IMR-90 (cell line): ENCODE results near the gene CALHM1. TPM values are rescaled to one million over a fixed set of nuclear protein-coding genes. Genes with fewer than 3 reads are reported as not detected.
"Not testable (repeated sequence)": the region's sequence is repeated elsewhere in the genome, so short reads cannot be mapped to it uniquely, and the experiment has no call there.

ENCODE experiments used
- ATAC-seq: fragments of 200-7000 bp; cut with Tn5 transposase; 2 replicates; pipeline ENCODE4 v1.9.1; 2020; ENCODE audit warnings: low read depth, mild to moderate bottlenecking, moderate library complexity
- BruUV-seq: library from RNA; stranded (reverse); fragments of 400-500 nt; replicated peaks from 2 replicates; lab custom pipeline; 2021; lab: Mats Ljungman, UMichigan
- CTCF ChIA-PET: fragments of 300-600 bp; formaldehyde crosslinking; extraction: SDS; loops from one replicate; lab custom pipeline; 2021; ENCODE audit warnings: antibody characterized with exemption; lab: Yijun Ruan, JAX
- POLR2A ChIA-PET: fragments of 300-600 bp; sonication (Branson Sonifier 250); formaldehyde crosslinking; loops from one replicate; lab custom pipeline; 2022; ENCODE audit warnings: antibody characterized with exemption; ENCODE audit not compliant: unreplicated experiment; lab: Charles Lee
- DNase-seq: peaks from one replicate; pipeline ENCODE4 v3.0.0; 2013
- H2AFZ ChIP-seq: replicated peaks from 2 replicates; pipeline ENCODE3; 2013; ENCODE audit warnings: low read length, mild to moderate bottlenecking; ENCODE audit not compliant: poor library complexity
- H2AK5ac ChIP-seq: 2 replicates; pipeline ENCODE4 v1.6.1; 2013; ENCODE audit warnings: low read depth, low read length, inconsistent platforms
- H2AK9ac ChIP-seq: replicated peaks from 2 replicates; pipeline ENCODE3; 2013; ENCODE audit warnings: mild to moderate bottlenecking, low read depth, low read length, moderate library complexity; ENCODE audit not compliant: poor library complexity
- H2BK120ac ChIP-seq: 2 replicates; pipeline ENCODE4 v1.6.1; 2013; ENCODE audit warnings: low read depth, low read length, inconsistent platforms
- H2BK15ac ChIP-seq: 3 replicates; pipeline ENCODE4 v1.6.1; 2013; ENCODE audit warnings: low read depth, low read length, inconsistent platforms
- H2BK20ac ChIP-seq: 2 replicates; pipeline ENCODE4 v1.6.1; 2013; ENCODE audit warnings: low read depth, mild to moderate bottlenecking, inconsistent platforms, low read length, moderate library complexity
- H2BK5ac ChIP-seq: 2 replicates; pipeline ENCODE4 v1.6.1; 2013; ENCODE audit warnings: mild to moderate bottlenecking, low read depth, low read length, inconsistent platforms; ENCODE audit not compliant: poor library complexity, severe bottlenecking
- H3K14ac ChIP-seq: replicated peaks from 2 replicates; pipeline ENCODE4 v1.6.1; 2013; ENCODE audit warnings: low read depth, low read length, inconsistent platforms
- H3K18ac ChIP-seq: 2 replicates; pipeline ENCODE4 v1.6.1; 2013; ENCODE audit warnings: low read depth, low read length, control low read depth
- H3K23ac ChIP-seq: 2 replicates; pipeline ENCODE4 v1.6.1; 2013; ENCODE audit warnings: low read depth, low read length, inconsistent platforms
- H3K27ac ChIP-seq: 2 replicates; pipeline ENCODE4 v1.5.1; 2013; ENCODE audit warnings: mild to moderate bottlenecking, control low read depth, low read length; ENCODE audit not compliant: insufficient read depth
- H3K27me3 ChIP-seq: 2 replicates; pipeline ENCODE4 v1.6.1; 2013; ENCODE audit warnings: low read length; ENCODE audit not compliant: control insufficient read depth, insufficient read depth
- H3K36me3 ChIP-seq: 2 replicates; pipeline ENCODE4 v1.6.1; 2013; ENCODE audit warnings: low read length, mixed read lengths; ENCODE audit not compliant: control insufficient read depth, insufficient read depth
- H3K4ac ChIP-seq: 2 replicates; pipeline ENCODE4 v1.6.1; 2013; ENCODE audit warnings: low read depth, low read length, inconsistent platforms
- H3K4me1 ChIP-seq: 2 replicates; pipeline ENCODE4 v1.6.1; 2013; ENCODE audit warnings: low read length, mixed read lengths; ENCODE audit not compliant: control insufficient read depth, insufficient read depth
- H3K4me2 ChIP-seq: 2 replicates; pipeline ENCODE4 v1.6.1; 2013; ENCODE audit warnings: low read depth, mild to moderate bottlenecking, control low read depth, low read length, moderate library complexity
- H3K4me3 ChIP-seq: 2 replicates; pipeline ENCODE4 v1.5.1; 2013; ENCODE audit warnings: low read depth, mild to moderate bottlenecking, control low read depth, low read length, moderate library complexity; ENCODE audit not compliant: insufficient read depth
- H3K56ac ChIP-seq: 2 replicates; pipeline ENCODE4 v1.6.1; 2013; ENCODE audit warnings: low read length, inconsistent platforms; ENCODE audit not compliant: insufficient read depth; ENCODE audit errors: extremely low read depth
- H3K79me1 ChIP-seq, 2 experiments: 2 replicates each; pipeline ENCODE4 v1.6.1; 2013; ENCODE audit warnings: low read length in 2 of 2, inconsistent platforms in 1 of 2, low read depth in 1 of 2
- H3K9ac ChIP-seq: 2 replicates; pipeline ENCODE4 v1.6.1; 2013; ENCODE audit warnings: low read depth, low read length, control low read depth
- H3K9me1 ChIP-seq: 2 replicates; pipeline ENCODE4 v1.6.1; 2013; ENCODE audit warnings: low read length, inconsistent platforms; ENCODE audit not compliant: insufficient read depth
- H3K9me3 ChIP-seq: 2 replicates; pipeline ENCODE4 v1.6.1; 2013; ENCODE audit warnings: low read length; ENCODE audit not compliant: control insufficient read depth, insufficient read depth
- H4K20me1 ChIP-seq: 2 replicates; pipeline ENCODE4 v1.6.1; 2013; ENCODE audit warnings: low read length, inconsistent platforms; ENCODE audit not compliant: insufficient read depth
- H4K5ac ChIP-seq: 2 replicates; pipeline ENCODE4 v1.6.1; 2013; ENCODE audit warnings: mild to moderate bottlenecking, low read depth, low read length, control low read depth
- H4K8ac ChIP-seq, 2 experiments: 2 replicates each; pipeline ENCODE4 v1.6.1; 2013; ENCODE audit warnings: low read depth in 2 of 2, low read length in 2 of 2, control low read depth in 1 of 2, inconsistent platforms in 1 of 2
- H4K91ac ChIP-seq: 2 replicates; pipeline ENCODE4 v1.6.1; 2013; ENCODE audit warnings: low read depth, low read length, inconsistent platforms; ENCODE audit not compliant: insufficient read depth
- FOS ChIP-seq: fragments of 150-350 bp; IDR thresholded peaks from 2 replicates; pipeline ENCODE4 v1.6.1; 2016; ENCODE audit warnings: low read depth, low read length
- MXI1 ChIP-seq: IDR thresholded peaks from 2 replicates; pipeline ENCODE4 v1.6.1; 2012; ENCODE audit warnings: low read depth, mild to moderate bottlenecking, low read length, moderate library complexity, borderline replicate concordance
- NFE2L2 ChIP-seq: fragments of 150-350 bp; IDR thresholded peaks from 2 replicates; pipeline ENCODE4 v1.6.1; 2016; ENCODE audit warnings: low read depth, mild to moderate bottlenecking, low read length
- RAD21 ChIP-seq: IDR thresholded peaks from 2 replicates; pipeline ENCODE4 v1.6.1; 2012; ENCODE audit warnings: low read length, improper control_type of control experiment
- RFX5 ChIP-seq: IDR thresholded peaks from 2 replicates; pipeline ENCODE4 v1.8.0; 2012; ENCODE audit warnings: low read depth, mild to moderate bottlenecking, low read length, moderate library complexity
- SMC3 ChIP-seq: fragments of 150-350 bp; IDR thresholded peaks from 2 replicates; pipeline ENCODE4 v1.6.1; 2016; ENCODE audit warnings: low read depth, mild to moderate bottlenecking, antibody characterized with exemption, low read length, moderate library complexity
- WGBS, 2 experiments: methylation state at CpG; one replicate each; pipeline versions ENCODE4 v1.1.5 to v1.1.7; 2013; ENCODE audit warnings: missing lambda C conversion rate in 2 of 2; ENCODE audit not compliant: insufficient read length in 1 of 2; ENCODE audit errors: extremely low coverage in 2 of 2; 5-methylcytosine and 5-hydroxymethylcytosine counted together
- dilution Hi-C: fragments of 300-500 bp; cut with HindIII; formaldehyde crosslinking; loops from one replicate; pipeline ENCODE4 v1.14.3; 2018; ENCODE audit warnings: low sequenced_read_pairs; ENCODE audit not compliant: unreplicated experiment
- in situ Hi-C: fragments of 300-500 bp; cut with MboI; formaldehyde crosslinking; loops from 3 replicates; pipeline ENCODE4 v1.14.3; 2019; ENCODE audit warnings: low sequenced_read_pairs, inconsistent platforms, mixed read lengths
- intact Hi-C: fragments of 100-400 bp; cut with micrococcal nuclease; formaldehyde crosslinking; loops from 2 replicates; pipeline ENCODE4 v1.10.0; 2022
- polyA plus RNA-seq, 3 experiments: library from polyadenylated mRNA; depleted of rRNA; stranded (reverse); fragments of >200 nt; gene quantifications; 2 replicates each; pipeline ENCODE4 v1.2.3, GENCODE V29; 2012; ENCODE audit warnings: low replicate concordance in 1 of 3
- total RNA-seq: library from RNA; depleted of rRNA; stranded (reverse); fragments of >200 nt; gene quantifications from 2 replicates; pipeline ENCODE4 v1.2.3, GENCODE V29; 2012

The CALHM1 gene
- total and polyA plus RNA-seq, 2 of the 4 experiments (the other 2 are of a cell fraction), result not detected

DNA sequence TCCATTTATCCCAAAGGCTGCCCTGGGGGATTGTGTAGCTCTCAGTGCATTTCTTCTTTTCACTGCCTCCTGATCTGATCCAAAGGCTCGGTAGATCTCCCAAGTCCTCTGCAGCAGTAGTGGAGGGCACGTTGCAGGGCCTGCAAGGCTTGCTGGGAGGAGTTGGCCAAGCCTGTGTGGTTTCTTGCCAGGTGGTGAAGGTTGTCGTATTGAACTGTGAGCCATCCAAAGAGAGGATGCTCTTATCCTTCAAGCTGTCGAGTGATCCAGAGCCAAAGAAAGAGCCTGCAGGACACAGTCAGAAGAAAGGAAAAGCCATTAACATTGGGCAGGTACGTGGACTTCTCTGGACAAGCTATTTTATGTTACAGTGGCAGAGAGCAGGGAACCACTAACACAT is 41.1 kb downstream of the CALHM1 start:
- H3K4me3 ChIP-seq, result no peak overlapping the region
- H4K5ac ChIP-seq, result no peak overlapping the region
- 0 out of 4 replicates have a peak, but pooled peaks cover 0 to 8% of the 10 kb centered on the region in 2 experiments for H3K79me1 ChIP-seq
- no peak overlapping the region for H3K9ac ChIP-seq
- no peak overlapping the region for H2AK9ac ChIP-seq
- ATAC-seq (no peak), DNase-seq (no peak)
- H3K9me3 ChIP-seq, result no peaks in the 10 kb centered on the region
- H3K9me1 ChIP-seq, result no peaks in the 10 kb centered on the region
- intact Hi-C loops, result loop anchor here (1.0 to 5.0 kb wide), 2 partner anchors 68 to 175 kb away; no protein-coding TSS in a partner anchor
- H3K18ac ChIP-seq, result no peak overlapping the region
- no peak overlapping the region for H2AFZ ChIP-seq
- dilution Hi-C loops, result no loop called here
- peaks cover 69% of the 10 kb centered on the region for H3K36me3 ChIP-seq
- BruUV-seq, result no TSS peak
- H4K91ac ChIP-seq, result no peak overlapping the region
- no peak overlapping the region for H4K8ac ChIP-seq
- no peak overlapping the region for H2BK5ac ChIP-seq
- H3K56ac ChIP-seq, result no peak overlapping the region
- no peak overlapping the region for H2BK120ac ChIP-seq
- no peaks in the 10 kb centered on the region for H3K27me3 ChIP-seq
- H4K20me1 ChIP-seq, result no peaks in the 10 kb centered on the region
- in situ Hi-C loops, result loop anchor here (5.0 kb wide), 1 partner anchor 70 kb away; no protein-coding TSS in a partner anchor
- H3K14ac ChIP-seq, result no peak overlapping the region
- TF ChIP-seq SMC3, result no peak
- no peak for TF ChIP-seq MXI1
- TF ChIP-seq RFX5, result no peak
- no peak for TF ChIP-seq FOS
- no peak for TF ChIP-seq RAD21
- TF ChIP-seq NFE2L2, result no peak
- H2AK5ac ChIP-seq, result no peak overlapping the region
- H3K4me1 ChIP-seq, result no peaks in the 10 kb centered on the region
- CTCF ChIA-PET, result no interaction called here
- no peak overlapping the region for H3K27ac ChIP-seq
- no peak overlapping the region for H3K4ac ChIP-seq
- no peak overlapping the region for H3K4me2 ChIP-seq
- H2BK20ac ChIP-seq, result no peak overlapping the region
- WGBS, 2 experiments, result no CpG with 5 or more reads among the region's 5 CpGs
- H2BK15ac ChIP-seq, result no peak overlapping the region
- H3K23ac ChIP-seq, result no peak overlapping the region
- POLR2A ChIA-PET, result no interaction called here

DNA sequence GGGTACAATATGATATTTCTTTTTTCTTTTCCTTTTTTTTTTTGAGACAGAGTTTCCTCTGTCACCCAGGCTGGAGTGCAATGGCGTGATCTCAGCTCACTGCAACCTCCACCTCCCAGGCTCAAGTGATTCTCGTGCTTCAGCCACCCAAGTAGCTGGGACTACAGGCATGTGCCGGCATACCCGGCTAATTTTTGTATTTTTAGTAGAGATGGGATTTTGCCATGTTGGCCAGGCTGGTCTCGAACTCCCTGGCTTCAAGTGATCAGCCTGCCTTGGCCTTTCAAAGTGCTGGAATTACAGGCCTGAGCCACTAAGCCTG is 41.6 kb downstream of the CALHM1 start:
- H3K9me1 ChIP-seq, H3K9me3 ChIP-seq, H2BK5ac ChIP-seq, H3K18ac ChIP-seq, dilution Hi-C loops, H3K4me2 ChIP-seq, H4K91ac ChIP-seq, H4K5ac ChIP-seq, CTCF ChIA-PET, H3K23ac ChIP-seq, H2BK20ac ChIP-seq, H3K14ac ChIP-seq, H3K27ac ChIP-seq, H3K9ac ChIP-seq, H2BK120ac ChIP-seq, H3K79me1 ChIP-seq, H3K27me3 ChIP-seq, H4K8ac ChIP-seq, H3K4me3 ChIP-seq, H3K4me1 ChIP-seq, POLR2A ChIA-PET, H4K20me1 ChIP-seq, H3K4ac ChIP-seq, H2BK15ac ChIP-seq, H2AK5ac ChIP-seq, H2AFZ ChIP-seq, DNase-seq, ATAC-seq, H2AK9ac ChIP-seq, BruUV-seq, H3K56ac ChIP-seq: not testable (repeated sequence)
- intact Hi-C loops, result loop anchor here (1.0 to 5.0 kb wide), 2 partner anchors 68 to 175 kb away; no protein-coding TSS in a partner anchor
- H3K36me3 ChIP-seq, result peaks cover 71% of the 10 kb centered on the region
- no CpG with 5 or more reads among the region's 5 CpGs for WGBS, 2 experiments
- in situ Hi-C loops, result loop anchor here (5.0 kb wide), 1 partner anchor 70 kb away; no protein-coding TSS in a partner anchor
